Right ventricle myocardium inferior (tissue), 1 donor: Measurements from ENCODE around the gene SLC4A1. TPM values are rescaled to one million over a fixed set of nuclear protein-coding genes. Genes with fewer than 3 reads are reported as not detected.
A peak's percentile ranks its signal among the peaks of the same experiment; 100 is the strongest.

Source experiments
- ATAC-seq: fragments of 200-7000 bp; cut with Tn5 transposase; one replicate; pipeline ENCODE4 v1.9.1; 2020; ENCODE audit warnings: mild to moderate bottlenecking, moderate library complexity
- DNase-seq: peaks from one replicate; pipeline ENCODE4 v3.0.0; 2021; ENCODE audit errors: missing footprints
- intact Hi-C: fragments of 100-400 bp; cut with DNase I; formaldehyde crosslinking; loops from one replicate; pipeline ENCODE4 v1.11.0; 2022
- total RNA-seq: library from RNA; stranded (reverse); fragmentation: NEBNext Ultra II Directional; extraction: Animal tissue kit (Norgen Biotek cat#: 25700); gene quantifications from one replicate; pipeline ENCODE4 v1.2.1, GENCODE V29; 2021
- donor health status: DM: no; HTN: yes; CAD: no; lungs with severe emphysema.

The SLC4A1 gene
- total RNA-seq, 1 donor from 2014 or later, result 0.08 TPM

- intact Hi-C loops, result loop anchor here (5.0 kb wide), 1 partner anchor 309 kb away; no protein-coding TSS in a partner anchor
- DNase-seq, result no peak
Measured at GRCh38 chr17:44213403-44214229, 54.3 kb downstream of the SLC4A1 start.

GRCh38 chr17:44212507-44213402, 55.2 kb downstream of the SLC4A1 start:
- DNase-seq, result no peak
- intact Hi-C loops, result loop anchor here (5.0 kb wide), 1 partner anchor 310 kb away; no protein-coding TSS in a partner anchor
- ATAC-seq, result no peak

More at GRCh38 chr17:44213403-44214229, 54.3 kb downstream of the SLC4A1 start:
- ATAC-seq, result no peak

GRCh38 chr17:44211281-44212265, 56.4 kb downstream of the SLC4A1 start:
- no peak for DNase-seq
- no peak for ATAC-seq

GRCh38 chr17:44210342-44211192, 57.4 kb downstream of the SLC4A1 start:
- ATAC-seq (peak; percentile 93), DNase-seq (peak; percentile 96)
- intact Hi-C loops, result loop anchor here (1.0 to 5.0 kb wide), 2 partner anchors 121 to 312 kb away; no protein-coding TSS in a partner anchor

More at GRCh38 chr17:44211281-44212265, 56.4 kb downstream of the SLC4A1 start:
- intact Hi-C loops, result loop anchor here (5.0 kb wide), 1 partner anchor 311 kb away; no protein-coding TSS in a partner anchor

GRCh38 chr17:44209786-44210341, 58.1 kb downstream of the SLC4A1 start:
- ATAC-seq (no peak), DNase-seq (no peak)
- intact Hi-C loops, result loop anchor here (1.0 to 10.0 kb wide), 3 partner anchors 121 to 312 kb away; partner anchors contain the start of gene GPATCH8

- ATAC-seq, result no peak
- intact Hi-C loops, result loop anchor here (10.0 kb wide), 1 partner anchor 297 kb away; the partner anchor contains the start of gene GPATCH8
- DNase-seq, result no peak
Measured at GRCh38 chr17:44207743-44208142, 60.2 kb downstream of the SLC4A1 start.

- no peak for ATAC-seq
- DNase-seq, result no peak
- intact Hi-C loops, result loop anchor here (10.0 kb wide), 1 partner anchor 297 kb away; the partner anchor contains the start of gene GPATCH8
Measured at GRCh38 chr17:44207319-44207718, 60.6 kb downstream of the SLC4A1 start.

- intact Hi-C loops, result loop anchor here (10.0 kb wide), 1 partner anchor 298 kb away; the partner anchor contains the start of gene GPATCH8
- DNase-seq, result no peak
- no peak for ATAC-seq
Measured at GRCh38 chr17:44206825-44207155, 61.1 kb downstream of the SLC4A1 start.

- no peak for ATAC-seq
- intact Hi-C loops, result loop anchor here (10.0 kb wide), 1 partner anchor 299 kb away; the partner anchor contains the start of gene GPATCH8
- no peak for DNase-seq
Measured at GRCh38 chr17:44205962-44206824, 61.7 kb downstream of the SLC4A1 start.

- intact Hi-C loops, result loop anchor here (10.0 kb wide), 1 partner anchor 300 kb away; the partner anchor contains the start of gene GPATCH8
- DNase-seq (no peak), ATAC-seq (no peak)
Measured at GRCh38 chr17:44204441-44204882, 63.5 kb downstream of the SLC4A1 start.

GRCh38 chr17:44203731-44204440, 64.0 kb downstream of the SLC4A1 start:
- intact Hi-C loops, result loop anchor here (10.0 kb wide), 1 partner anchor 301 kb away; the partner anchor contains the start of gene GPATCH8
- ATAC-seq, result no peak

GRCh38 chr17:44202756-44203155, 65.2 kb downstream of the SLC4A1 start:
- intact Hi-C loops, result loop anchor here (10.0 kb wide), 1 partner anchor 302 kb away; the partner anchor contains the start of gene GPATCH8
- DNase-seq (no peak), ATAC-seq (no peak)

More at GRCh38 chr17:44203731-44204440, 64.0 kb downstream of the SLC4A1 start:
- no peak for DNase-seq

- intact Hi-C loops, result loop anchor here (1.0 to 10.0 kb wide), 3 partner anchors 14 to 304 kb away; partner anchors contain the start of genes GPATCH8 and TMUB2
- peak; percentile 1 for ATAC-seq
- no peak for DNase-seq
Measured at GRCh38 chr17:44200478-44201155, 67.3 kb downstream of the SLC4A1 start.
